ENCODE measurements around the gene TWSG1.
A peak's percentile ranks its signal among the peaks of the same experiment; 100 is the strongest.

Gene TWSG1

GRCh38 chr18:9296233-9297006 is 38.2 kb upstream of the TWSG1 start:
- no peak for TF ChIP-seq CTCF (IDR thresholded peaks at IDR 0.05; ENCODE audit: low read depth, low read length, missing control alignments)
- DNase-seq (ENCODE audit: extremely low read depth, low read depth) = peak; percentile 21
- no peak overlapping the region for H3K4me3 ChIP-seq (replicated peaks; ENCODE audit: low read depth, low read length)

GRCh38 chr18:9297007-9297393 is 37.6 kb upstream of the TWSG1 start:
- no peak overlapping the region for H3K4me3 ChIP-seq (replicated peaks; ENCODE audit: low read depth, low read length)
- no peak for TF ChIP-seq CTCF (IDR thresholded peaks at IDR 0.05; ENCODE audit: low read depth, low read length, missing control alignments)
- DNase-seq (ENCODE audit: extremely low read depth, low read depth) = no peak

GRCh38 chr18:9304388-9305070 is 30.0 kb upstream of the TWSG1 start:
- no peak for TF ChIP-seq CTCF (IDR thresholded peaks at IDR 0.05; ENCODE audit: low read depth, low read length, missing control alignments)
- H3K4me3 ChIP-seq (replicated peaks; ENCODE audit: low read depth, low read length) = no peak overlapping the region
- no peak for DNase-seq (ENCODE audit: extremely low read depth, low read depth)

- DNase-seq (ENCODE audit: extremely low read depth, low read depth) = no peak
Observed at GRCh38 chr18:9319333-9319732, 15.2 kb upstream of the TWSG1 start.

GRCh38 chr18:9321017-9321452 is 13.5 kb upstream of the TWSG1 start:
- no peak for TF ChIP-seq CTCF (IDR thresholded peaks at IDR 0.05; ENCODE audit: low read depth, low read length, missing control alignments)
- H3K4me3 ChIP-seq (replicated peaks; ENCODE audit: low read depth, low read length) = no peak overlapping the region
- DNase-seq (ENCODE audit: extremely low read depth, low read depth) = peak; percentile 54

More at GRCh38 chr18:9319333-9319732, 15.2 kb upstream of the TWSG1 start:
- TF ChIP-seq CTCF (IDR thresholded peaks at IDR 0.05; ENCODE audit: low read depth, low read length, missing control alignments) = no peak
- H3K4me3 ChIP-seq (replicated peaks; ENCODE audit: low read depth, low read length) = no peak overlapping the region

GRCh38 chr18:9321736-9322135 is 12.8 kb upstream of the TWSG1 start:
- no peak for DNase-seq (ENCODE audit: extremely low read depth, low read depth)
- TF ChIP-seq CTCF (IDR thresholded peaks at IDR 0.05; ENCODE audit: low read depth, low read length, missing control alignments) = no peak
- no peak overlapping the region for H3K4me3 ChIP-seq (replicated peaks; ENCODE audit: low read depth, low read length)

All from HFF-Myc (cell line).